Ishikawa (cell line): ENCODE measurements around the gene FAM53B.

Experiments
- CEBPB ChIP-seq: IDR thresholded peaks from 2 replicates; pipeline ENCODE4 v1.6.1; 2012
- CREB1 ChIP-seq: IDR thresholded peaks from 2 replicates; pipeline ENCODE4 v1.6.1; 2012; ENCODE audit warnings: low read depth
- EGR1 ChIP-seq: IDR thresholded peaks from 2 replicates; pipeline ENCODE4 v1.6.1; 2012
- EP300 ChIP-seq: IDR thresholded peaks from 2 replicates; pipeline ENCODE4 v1.6.1; 2012; ENCODE audit warnings: borderline replicate concordance
- FOXM1 ChIP-seq: IDR thresholded peaks from 2 replicates; pipeline ENCODE4 v1.6.1; 2012; ENCODE audit warnings: low read depth, borderline replicate concordance
- NFIC ChIP-seq: IDR thresholded peaks from 2 replicates; pipeline ENCODE4 v1.6.1; 2012
- RAD21 ChIP-seq: IDR thresholded peaks from 2 replicates; pipeline ENCODE4 v1.6.1; 2012; ENCODE audit warnings: low read depth
- REST ChIP-seq: IDR thresholded peaks from 2 replicates; pipeline ENCODE4 v1.6.1; 2012; ENCODE audit warnings: low read depth, mild to moderate bottlenecking
- TAF1 ChIP-seq: IDR thresholded peaks from 2 replicates; pipeline ENCODE4 v1.6.1; 2012; ENCODE audit warnings: low read depth, mild to moderate bottlenecking
- TCF12 ChIP-seq: IDR thresholded peaks from 2 replicates; pipeline ENCODE4 v1.6.1; 2012; ENCODE audit warnings: low read depth
- TEAD4 ChIP-seq: IDR thresholded peaks from 2 replicates; pipeline ENCODE4 v1.6.1; 2012
- YY1 ChIP-seq: IDR thresholded peaks from 2 replicates; pipeline ENCODE4 v1.6.1; 2012; ENCODE audit warnings: low read depth
- ZBTB7A ChIP-seq: IDR thresholded peaks from 2 replicates; pipeline ENCODE4 v1.6.1; 2012; ENCODE audit warnings: low read depth
- TF ChIP-seq, protein P1 (sequence below): IDR thresholded peaks from 2 replicates; pipeline ENCODE4 v1.6.1; 2012
- TF ChIP-seq, protein P2 (sequence below): IDR thresholded peaks from 2 replicates; pipeline ENCODE4 v1.6.1; 2012

FAM53B gene

GRCh38 chr10:124680675-124681074 lies 63.5 kb downstream of the FAM53B start:
- TF ChIP-seq NFIC (no peak), CREB1 (no peak), TEAD4 (no peak), REST (no peak), ZBTB7A (no peak), EGR1 (no peak), RAD21 (no peak), FOXM1 (no peak), YY1 (no peak), CEBPB (no peak), TAF1 (no peak), TCF12 (no peak), EP300 (no peak)
- TF ChIP-seq, protein P1, sequence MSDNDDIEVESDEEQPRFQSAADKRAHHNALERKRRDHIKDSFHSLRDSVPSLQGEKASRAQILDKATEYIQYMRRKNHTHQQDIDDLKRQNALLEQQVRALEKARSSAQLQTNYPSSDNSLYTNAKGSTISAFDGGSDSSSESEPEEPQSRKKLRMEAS = no peak
- TF ChIP-seq, protein P2, sequence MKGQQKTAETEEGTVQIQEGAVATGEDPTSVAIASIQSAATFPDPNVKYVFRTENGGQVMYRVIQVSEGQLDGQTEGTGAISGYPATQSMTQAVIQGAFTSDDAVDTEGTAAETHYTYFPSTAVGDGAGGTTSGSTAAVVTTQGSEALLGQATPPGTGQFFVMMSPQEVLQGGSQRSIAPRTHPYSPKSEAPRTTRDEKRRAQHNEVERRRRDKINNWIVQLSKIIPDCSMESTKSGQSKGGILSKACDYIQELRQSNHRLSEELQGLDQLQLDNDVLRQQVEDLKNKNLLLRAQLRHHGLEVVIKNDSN = no peak

GRCh38 chr10:124679401-124679800 lies 64.8 kb downstream of the FAM53B start:
- TF ChIP-seq TAF1 = no peak
- TF ChIP-seq RAD21 = no peak
- TF ChIP-seq REST = no peak
- no peak for TF ChIP-seq NFIC
- TF ChIP-seq ZBTB7A = no peak
- no peak for TF ChIP-seq YY1
- no peak for TF ChIP-seq EGR1
- TF ChIP-seq, protein P2 = no peak
- TF ChIP-seq, protein P1 = no peak
- TF ChIP-seq TEAD4 = no peak
- no peak for TF ChIP-seq CEBPB
- no peak for TF ChIP-seq TCF12
- TF ChIP-seq EP300 = no peak
- no peak for TF ChIP-seq FOXM1
- no peak for TF ChIP-seq CREB1

- no peak for TF ChIP-seq ZBTB7A
- no peak for TF ChIP-seq NFIC
- TF ChIP-seq EP300 = no peak
- TF ChIP-seq CEBPB = no peak
- no peak for TF ChIP-seq YY1
- TF ChIP-seq REST = no peak
- TF ChIP-seq, protein P2 = no peak
- TF ChIP-seq RAD21 = no peak
- no peak for TF ChIP-seq TCF12
- TF ChIP-seq, protein P1 = no peak
- TF ChIP-seq FOXM1 = no peak
- no peak for TF ChIP-seq EGR1
- TF ChIP-seq TAF1 = no peak
These were observed 65.5 kb downstream of the FAM53B start for GRCh38 chr10:124678557-124679240.
